Neural progenitor cell (in vitro differentiated cells): ENCODE measurements around the gene CCDC60.

ENCODE experiments used
- CTCF ChIP-seq: fragments of 200-600 bp; sonication (generic); IDR thresholded peaks from 2 replicates; pipeline ENCODE4 v1.5.1; 2017; ENCODE audit warnings: antibody characterized with exemption, mild to moderate bottlenecking
- EZH2 ChIP-seq: fragments of 200-600 bp; sonication (generic); IDR thresholded peaks from 2 replicates; pipeline ENCODE4 v1.6.1; 2017; ENCODE audit warnings: antibody characterized with exemption, mild to moderate bottlenecking, moderate library complexity
- EZH2phosphoT487 ChIP-seq: fragments of 200-600 bp; sonication (generic); IDR thresholded peaks from 2 replicates; pipeline ENCODE4 v1.6.1; 2017; ENCODE audit warnings: antibody characterized with exemption

GRCh38 chr12:119486599-119487154, 152.1 kb downstream of the CCDC60 start:
- TF ChIP-seq CTCF (no peak), EZH2phosphoT487 (no peak), EZH2 (no peak)
